HCT116 (cell line): ENCODE results near the gene DLL1. TPM values are rescaled to one million over a fixed set of nuclear protein-coding genes. Genes with fewer than 3 reads are reported as not detected.

Experiments
- ATAC-seq: fragments of 200-7000 bp; cut with Tn5 transposase; 2 replicates; pipeline ENCODE4 v1.9.1; 2020; ENCODE audit warnings: mild to moderate bottlenecking, moderate library complexity
- BruUV-seq: library from RNA; stranded (reverse); fragments of 400-500 nt; replicated peaks from 2 replicates; lab custom pipeline; 2021; lab: Mats Ljungman, UMichigan
- CTCF ChIA-PET: fragments of 300-600 bp; sonication (Branson Sonifier 250); formaldehyde crosslinking; loops from one replicate; lab custom pipeline; 2021; ENCODE audit warnings: antibody characterized with exemption; lab: Charles Lee
- POLR2A ChIA-PET: fragments of 300-600, 350-600 bp; sonication (Branson Sonifier 250); formaldehyde crosslinking; loops from one replicate; lab custom pipeline; 2021; ENCODE audit warnings: antibody characterized with exemption; lab: Charles Lee
- RAD21 ChIA-PET, 2 experiments: fragments of 300-600 bp; sonication (Branson Sonifier 250); formaldehyde crosslinking; loops; one replicate each; lab custom pipeline; 2023; ENCODE audit warnings: low total read pairs in 2 of 2; ENCODE audit not compliant: uncharacterized antibody in 2 of 2, unreplicated experiment in 2 of 2, low non-redundant PET in 1 of 2; lab: Charles Lee
- DNase-seq: peaks from one replicate; pipeline ENCODE4 v3.0.0-alpha.2; 2010; ENCODE audit warnings: low read depth, low spot score
- H2AFZ ChIP-seq: fragments of 200-600 bp; shearing (Covaris generic), sonication (generic); 2 replicates; pipeline ENCODE4 v1.6.1; 2017; ENCODE audit warnings: low read depth, mixed run types, mixed read lengths, antibody characterized with exemption, low read length; ENCODE audit not compliant: poor library complexity, severe bottlenecking
- H3K27ac ChIP-seq: 2 replicates; pipeline ENCODE4 v1.5.1; 2012; ENCODE audit warnings: low read depth, low read length
- H3K27me3 ChIP-seq: fragments of 200-600 bp; sonication (generic); 2 replicates; pipeline ENCODE4 v1.6.1; 2016; ENCODE audit warnings: mixed run types, low read length, mixed read lengths; ENCODE audit not compliant: insufficient read depth
- H3K36me3 ChIP-seq, 2 experiments: fragments of 200-500 bp in 1 of 2; fragments of 200-600 bp in 1 of 2; sonication (Bioruptor generic) in 1 of 2; sonication (generic) in 1 of 2; 2 replicates each; pipeline versions ENCODE4 v1.5.1 to v1.6.1; 2014 to 2016; ENCODE audit warnings: low read length in 2 of 2, inconsistent platforms in 1 of 2, mixed read lengths in 1 of 2, mixed run types in 1 of 2; ENCODE audit not compliant: insufficient read depth in 2 of 2, control insufficient read depth in 1 of 2
- H3K4me1 ChIP-seq, 2 experiments: fragments of 200-600 bp in 1 of 2; sonication (generic) in 1 of 2; 2 replicates each; pipeline versions ENCODE4 v1.5.1 to v1.6.1; 2012 to 2017; ENCODE audit warnings: low read length in 2 of 2, inconsistent platforms in 1 of 2, mild to moderate bottlenecking in 1 of 2, mixed read lengths in 1 of 2, mixed run types in 1 of 2, moderate library complexity in 1 of 2; ENCODE audit not compliant: insufficient read depth in 2 of 2, control insufficient read depth in 1 of 2
- H3K4me2 ChIP-seq: fragments of 200-600 bp; sonication (generic); 2 replicates; pipeline ENCODE4 v1.6.1; 2017; ENCODE audit warnings: mixed run types, low read length, mixed read lengths
- H3K4me3 ChIP-seq, 2 experiments: fragments of 200-600 bp in 1 of 2; sonication (generic) in 1 of 2; replicated peaks in 1 of 2; 2 replicates each; pipeline ENCODE4 v1.5.1; 2011 to 2016; ENCODE audit warnings: low read length in 2 of 2, control low read depth in 1 of 2, low read depth in 1 of 2, mild to moderate bottlenecking in 1 of 2, mixed read lengths in 1 of 2, mixed run types in 1 of 2
- H3K79me2 ChIP-seq: fragments of 200-600 bp; sonication (generic); 2 replicates; pipeline ENCODE4 v1.6.1; 2017; ENCODE audit warnings: mild to moderate bottlenecking, mixed run types, low read length, moderate library complexity, mixed read lengths; ENCODE audit not compliant: insufficient read depth
- H3K9ac ChIP-seq: fragments of 200-600 bp; sonication (generic); 2 replicates; pipeline ENCODE4 v1.6.1; 2016; ENCODE audit warnings: low read length, mixed read lengths
- H3K9me2 ChIP-seq: fragments of 200-600 bp; sonication (generic), shearing (Covaris generic); 2 replicates; pipeline ENCODE4 v1.6.1; 2017; ENCODE audit warnings: mixed run types, mild to moderate bottlenecking, moderate library complexity; ENCODE audit not compliant: insufficient read depth
- H3K9me3 ChIP-seq, 2 experiments: fragments of 200-500 bp in 1 of 2; fragments of 200-600 bp in 1 of 2; sonication (Bioruptor generic) in 1 of 2; sonication (generic) in 1 of 2; 2 replicates each; pipeline ENCODE4 v1.6.1; 2014 to 2017; ENCODE audit warnings: low read length in 2 of 2, mixed read lengths in 2 of 2, inconsistent platforms in 1 of 2, low read depth in 1 of 2, mild to moderate bottlenecking in 1 of 2, mixed run types in 1 of 2, moderate library complexity in 1 of 2; ENCODE audit not compliant: control insufficient read depth in 1 of 2, insufficient read depth in 1 of 2
- H4K20me1 ChIP-seq: fragments of 200-600 bp; sonication (generic), shearing (Covaris generic); 2 replicates; pipeline ENCODE4 v1.6.1; 2017; ENCODE audit warnings: mixed run types, mild to moderate bottlenecking, moderate library complexity; ENCODE audit not compliant: insufficient read depth
- ATF3 ChIP-seq: IDR thresholded peaks from 2 replicates; pipeline ENCODE4 v1.6.1; 2012
- CEBPB ChIP-seq: IDR thresholded peaks from 2 replicates; pipeline ENCODE4 v1.6.1; 2012; ENCODE audit warnings: low read depth
- CTCF ChIP-seq, 3 experiments: fragments of 200-600 bp in 1 of 3; sonication (generic) in 1 of 3; IDR thresholded peaks in 2 of 3; conservative IDR thresholded peaks in 1 of 3; 2 replicates each; pipeline ENCODE4 v1.5.1; 2012 to 2017; ENCODE audit warnings: low read depth in 2 of 3, low read length in 2 of 3, antibody characterized with exemption in 1 of 3, borderline replicate concordance in 1 of 3, control low read depth in 1 of 3, mild to moderate bottlenecking in 1 of 3, mixed read lengths in 1 of 3, mixed run types in 1 of 3, moderate library complexity in 1 of 3; ENCODE audit not compliant: insufficient read depth in 1 of 3
- EGR1 ChIP-seq: IDR thresholded peaks from 2 replicates; pipeline ENCODE4 v1.6.1; 2012; ENCODE audit warnings: low read depth
- ELF1 ChIP-seq: IDR thresholded peaks from 2 replicates; pipeline ENCODE4 v1.6.1; 2012; ENCODE audit warnings: low read depth, borderline replicate concordance
- EZH2phosphoT487 ChIP-seq: fragments of 200-600 bp; IDR thresholded peaks from 2 replicates; pipeline ENCODE4 v1.6.1; 2018; ENCODE audit warnings: antibody characterized with exemption, borderline replicate concordance
- FOSL1 ChIP-seq: IDR thresholded peaks from 2 replicates; pipeline ENCODE4 v1.6.1; 2012; ENCODE audit warnings: low read depth
- JUND ChIP-seq: IDR thresholded peaks from 2 replicates; pipeline ENCODE4 v1.6.1; 2012
- POLR2A ChIP-seq: IDR thresholded peaks from 2 replicates; pipeline ENCODE4 v1.7.0; 2011; ENCODE audit warnings: borderline replicate concordance; ENCODE audit not compliant: insufficient read depth, insufficient read length; ENCODE audit errors: extremely low read depth
- POLR2AphosphoS5 ChIP-seq: IDR thresholded peaks from 2 replicates; pipeline ENCODE4 v1.6.1; 2011; ENCODE audit warnings: mild to moderate bottlenecking, low read depth, low read length, moderate library complexity
- RAD21 ChIP-seq: IDR thresholded peaks from 2 replicates; pipeline ENCODE4 v1.6.1; 2012; ENCODE audit warnings: low read depth, mild to moderate bottlenecking
- SIN3A ChIP-seq: IDR thresholded peaks from 2 replicates; pipeline ENCODE4 v1.6.1; 2012; ENCODE audit warnings: low read depth
- SRF ChIP-seq: IDR thresholded peaks from 2 replicates; pipeline ENCODE4 v1.6.1; 2012; ENCODE audit warnings: low read depth
- YY1 ChIP-seq: IDR thresholded peaks from 2 replicates; pipeline ENCODE4 v1.6.1; 2011; ENCODE audit warnings: low read length, low read depth, moderate library complexity, mild to moderate bottlenecking; ENCODE audit not compliant: insufficient replicate concordance; ENCODE audit errors: extremely low read depth
- ZFX ChIP-seq: fragments of 450-650 bp; IDR thresholded peaks from 2 replicates; pipeline ENCODE4 v1.6.1; 2017
- ZNF274 ChIP-seq: fragments of 200-500 bp; sonication (Bioruptor generic); IDR thresholded peaks from 2 replicates; pipeline ENCODE4 v1.6.1; 2014; ENCODE audit warnings: mild to moderate bottlenecking, low read depth, low read length, inconsistent platforms
- intact Hi-C: fragments of 100-400 bp; cut with micrococcal nuclease; formaldehyde crosslinking; loops from 2 replicates; pipeline ENCODE4 v1.10.0; 2022
- total RNA-seq: library from RNA; stranded (reverse); gene quantifications from one replicate; pipeline ENCODE4 v1.2.1, GENCODE V29; 2021; ENCODE audit not compliant: unreplicated experiment
- TF ChIP-seq, protein P1 (sequence below): IDR thresholded peaks from 2 replicates; pipeline ENCODE4 v1.6.1; 2011; ENCODE audit warnings: mild to moderate bottlenecking, low read length, moderate library complexity; ENCODE audit not compliant: insufficient replicate concordance; ENCODE audit errors: extremely low read depth

The DLL1 gene
- total RNA-seq, 1 experiment from 2014 or later, result 5.3 TPM

- TF ChIP-seq ZNF274 (no peak), CTCF (IDR thresholded peaks at IDR 0.05 in 2 of 3, conservative IDR thresholded peaks at IDR 0.05 in 1 of 3; ENCODE audit: borderline replicate concordance in 1 of 3, insufficient read depth in 1 of 3, low read depth in 2 of 3, low read length in 2 of 3) (no peak), FOSL1 (no peak), POLR2AphosphoS5 (no peak), EZH2phosphoT487 (no peak), SIN3A (no peak), POLR2A (no peak), SRF (no peak), YY1 (no peak), ZFX (no peak), ATF3 (no peak), RAD21 (no peak), JUND (no peak), EGR1 (no peak), CEBPB (no peak), ELF1 (no peak)
- TF ChIP-seq, protein P1, sequence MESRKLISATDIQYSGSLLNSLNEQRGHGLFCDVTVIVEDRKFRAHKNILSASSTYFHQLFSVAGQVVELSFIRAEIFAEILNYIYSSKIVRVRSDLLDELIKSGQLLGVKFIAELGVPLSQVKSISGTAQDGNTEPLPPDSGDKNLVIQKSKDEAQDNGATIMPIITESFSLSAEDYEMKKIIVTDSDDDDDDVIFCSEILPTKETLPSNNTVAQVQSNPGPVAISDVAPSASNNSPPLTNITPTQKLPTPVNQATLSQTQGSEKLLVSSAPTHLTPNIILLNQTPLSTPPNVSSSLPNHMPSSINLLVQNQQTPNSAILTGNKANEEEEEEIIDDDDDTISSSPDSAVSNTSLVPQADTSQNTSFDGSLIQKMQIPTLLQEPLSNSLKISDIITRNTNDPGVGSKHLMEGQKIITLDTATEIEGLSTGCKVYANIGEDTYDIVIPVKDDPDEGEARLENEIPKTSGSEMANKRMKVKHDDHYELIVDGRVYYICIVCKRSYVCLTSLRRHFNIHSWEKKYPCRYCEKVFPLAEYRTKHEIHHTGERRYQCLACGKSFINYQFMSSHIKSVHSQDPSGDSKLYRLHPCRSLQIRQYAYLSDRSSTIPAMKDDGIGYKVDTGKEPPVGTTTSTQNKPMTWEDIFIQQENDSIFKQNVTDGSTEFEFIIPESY, result no peak
- TF ChIP-seq, all 23 proteins: peak for 0
- no TSS peak for BruUV-seq
- no peaks in the 10 kb centered on the region for H3K4me1 ChIP-seq
- no peak for DNase-seq
- RAD21 ChIA-PET, result no interaction called here
- intact Hi-C loops, result no loop called here
- no peak overlapping the region for H2AFZ ChIP-seq
- no peaks in the 10 kb centered on the region for H3K9me2 ChIP-seq
- no peaks in the 10 kb centered on the region for H3K9me3 ChIP-seq
- POLR2A ChIA-PET, result no interaction called here
- no peaks in the 10 kb centered on the region for H4K20me1 ChIP-seq
- H3K27ac ChIP-seq, result no peak overlapping the region
- no peak overlapping the region for H3K4me2 ChIP-seq
- no peak overlapping the region for H3K9ac ChIP-seq
- no peaks in the 10 kb centered on the region for H3K27me3 ChIP-seq
- H3K79me2 ChIP-seq, result no peaks in the 10 kb centered on the region
- ATAC-seq, result no peak
- CTCF ChIA-PET, result no interaction called here
- H3K36me3 ChIP-seq, result no peaks in the 10 kb centered on the region
- H3K4me3 ChIP-seq, result no peak overlapping the region
These were observed 18.4 kb downstream of the DLL1 start for GRCh38 chr6:170272341-170273065.
